Lung (tissue), 12 donors: ENCODE data around the gene KRTAP10-8. TPM values are rescaled to one million over a fixed set of nuclear protein-coding genes. Genes with fewer than 3 reads are reported as not detected.
A peak's percentile ranks its signal among the peaks of the same experiment; 100 is the strongest.
"Not testable (repeated sequence)": the region's sequence is repeated elsewhere in the genome, so short reads cannot be mapped to it uniquely, and the experiment has no call there.

ENCODE experiments used
- ATAC-seq: fragments of 200-7000 bp; cut with Tn5 transposase; one replicate; pipeline ENCODE4 v1.9.1; 2020; ENCODE audit warnings: moderate number of reproducible peaks; ENCODE audit not compliant: insufficient read depth, low FRiP score
- DNase-seq, 3 donors: peaks; one replicate each; pipeline ENCODE4 v3.0.0-alpha.2; 2013 to 2017
- H3K27ac ChIP-seq, 2 donors: one replicate each; pipeline ENCODE4 v1.5.1; 2013; ENCODE audit warnings: mild to moderate bottlenecking in 2 of 2, moderate library complexity in 2 of 2, control low read depth in 1 of 2, inconsistent platforms in 1 of 2, low read depth in 1 of 2, low read length in 1 of 2
- H3K27me3 ChIP-seq, 3 donors: one replicate each; pipeline ENCODE4 v1.5.1; 2013; ENCODE audit warnings: low read length in 2 of 3; ENCODE audit not compliant: control insufficient read depth in 3 of 3, insufficient read depth in 3 of 3
- H3K36me3 ChIP-seq, 4 donors: one replicate each; pipeline ENCODE4 v1.5.1; 2013; ENCODE audit warnings: low read length in 4 of 4, mild to moderate bottlenecking in 1 of 4, moderate library complexity in 1 of 4; ENCODE audit not compliant: control insufficient read depth in 4 of 4, insufficient read depth in 4 of 4
- H3K4me1 ChIP-seq, 5 donors: one replicate each; pipeline ENCODE4 v1.5.1; 2013; ENCODE audit warnings: low read length in 5 of 5, mild to moderate bottlenecking in 2 of 5, moderate library complexity in 1 of 5; ENCODE audit not compliant: control insufficient read depth in 5 of 5, insufficient read depth in 5 of 5
- H3K4me3 ChIP-seq: one replicate; pipeline ENCODE4 v1.5.1; 2013; ENCODE audit warnings: mild to moderate bottlenecking, control low read depth, moderate library complexity
- H3K9ac ChIP-seq, 2 donors: one replicate each; pipeline ENCODE4 v1.5.1; 2013; ENCODE audit warnings: low read length in 2 of 2, control low read depth in 1 of 2; ENCODE audit not compliant: insufficient read depth in 1 of 2
- H3K9me3 ChIP-seq, 4 donors: one replicate each; pipeline ENCODE4 v1.5.1; 2013; ENCODE audit warnings: low read length in 3 of 4, mild to moderate bottlenecking in 1 of 4, moderate library complexity in 1 of 4; ENCODE audit not compliant: control insufficient read depth in 4 of 4, insufficient read depth in 3 of 4
- CTCF ChIP-seq: IDR thresholded peaks from 2 replicates; pipeline ENCODE4 v1.5.1; 2012; ENCODE audit warnings: mild to moderate bottlenecking; ENCODE audit errors: control extremely low read depth, extremely low read depth
- WGBS, 2 donors: extraction: QIAGEN DNeasy Blood & Tissue Kit; methylation state at CpG; one replicate each; pipeline ENCODE4 v1.1.7; 2013; 5-methylcytosine and 5-hydroxymethylcytosine counted together
- polyA plus RNA-seq, 2 donors: library from polyadenylated mRNA; stranded (reverse); fragments of 200-250 nt; gene quantifications; one replicate each; pipeline ENCODE4 v1.2.1, GENCODE V29; 2013
- total RNA-seq, 2 donors: library from RNA; depleted of rRNA in 1 of 2; stranded (reverse); fragments of >200 nt in 1 of 2; gene quantifications; one replicate each; pipeline ENCODE4 v1.2.1, GENCODE V29; 2014 to 2021
- donor health status: control.
- donor health status: control.
- donor health status: Bipolar disorder and iron deficiency.
- donor health status: healthy.
- donor health status: DM: yes; HTN: yes; CAD: no.

KRTAP10-8 gene
- total and polyA plus RNA-seq, 4 donors: not detected

- no peak for ATAC-seq
- TF ChIP-seq CTCF: no peak
- Histone ChIP-seq H3K27me3 (peaks cover 0 to 3% (median 0%) of the 10 kb centered on the region in 3 donors), H3K4me3 (no peak overlapping the region), H3K9ac (no peak overlapping the region), H3K9me3 (peaks cover 0 to 17% (median 3%) of the 10 kb centered on the region in 4 donors), H3K4me1 (peaks cover 0 to 5% (median 0%) of the 10 kb centered on the region in 5 donors), H3K27ac (no peak overlapping the region), H3K36me3 (no peaks in the 10 kb centered on the region)
- WGBS, 2 donors: 88 to 90% methylated on average over 12 of the region's 12 CpGs
- no peak for DNase-seq
These were observed 27.4 kb downstream of the KRTAP10-8 start for GRCh38 chr21:44639331-44639655.

GRCh38 chr21:44640761-44641160 is 28.9 kb downstream of the KRTAP10-8 start:
- no peak overlapping the region for H3K4me3 ChIP-seq
- H3K36me3 ChIP-seq: no peaks in the 10 kb centered on the region
- no peak overlapping the region for H3K9ac ChIP-seq
- WGBS, 2 donors: 83 to 86% methylated on average over 5 of the region's 5 CpGs
- H3K9me3 ChIP-seq: peaks cover 0 to 17% (median 6%) of the 10 kb centered on the region in 4 donors
- DNase-seq (no peak), ATAC-seq (no peak)
- H3K27ac ChIP-seq: no peak overlapping the region
- peaks cover 0 to 5% (median 0%) of the 10 kb centered on the region in 5 donors for H3K4me1 ChIP-seq
- no peak for TF ChIP-seq CTCF
- H3K27me3 ChIP-seq: no peaks in the 10 kb centered on the region

- Histone ChIP-seq H3K27me3 (no peaks in the 10 kb centered on the region), H3K9ac (no peak overlapping the region), H3K27ac (no peak overlapping the region), H3K4me1 (no peaks in the 10 kb centered on the region), H3K4me3 (no peak overlapping the region), H3K36me3 (no peaks in the 10 kb centered on the region), H3K9me3 (peaks cover 0 to 17% (median 6%) of the 10 kb centered on the region in 4 donors)
- DNase-seq (peak in 2 of 3 donors; percentile 11 to 30), ATAC-seq (no peak)
- WGBS, 2 donors: 63 to 76% methylated on average over 14 of the region's 14 CpGs
- TF ChIP-seq CTCF: no peak
These were observed 31.9 kb downstream of the KRTAP10-8 start for GRCh38 chr21:44643741-44644310.

- Histone ChIP-seq H3K4me3 (no peak overlapping the region), H3K27me3 (no peaks in the 10 kb centered on the region), H3K4me1 (no peaks in the 10 kb centered on the region), H3K36me3 (no peaks in the 10 kb centered on the region), H3K9ac (no peak overlapping the region), H3K9me3 (peaks cover 0 to 16% (median 6%) of the 10 kb centered on the region in 4 donors), H3K27ac (no peak overlapping the region)
- TF ChIP-seq CTCF: no peak
- WGBS, 2 donors: 48 to 50% methylated on average over 2 of the region's 2 CpGs
- DNase-seq: no peak
- ATAC-seq: no peak
These were observed 33.0 kb downstream of the KRTAP10-8 start for GRCh38 chr21:44644878-44645277.

GRCh38 chr21:44646366-44647221 is 34.7 kb downstream of the KRTAP10-8 start, which contains the start of gene KRTAP10-11:
KRTAP10-11 (plus strand) TSS chr21:44646414; CDS start chr21:44646459, 45 bp downstream.
- not testable (repeated sequence) for H3K4me3 ChIP-seq, H3K27me3 ChIP-seq, H3K36me3 ChIP-seq, ATAC-seq, H3K9me3 ChIP-seq, H3K4me1 ChIP-seq, H3K27ac ChIP-seq, H3K9ac ChIP-seq, DNase-seq
- WGBS, 2 donors: 75 to 80% methylated on average over 21 of the region's 21 CpGs
